CD8-positive, alpha-beta memory T cell (primary cell): ENCODE results near the gene SYPL1. TPM values are rescaled to one million over a fixed set of nuclear protein-coding genes. Genes with fewer than 3 reads are reported as not detected.

Source experiments
- CTCF ChIA-PET: fragments of 350-600 bp; sonication (Branson Sonifier 250); formaldehyde crosslinking; loops from one replicate; lab custom pipeline; 2021; ENCODE audit warnings: antibody characterized with exemption; lab: Charles Lee
- POLR2A ChIA-PET: fragments of 350-600 bp; sonication (Branson Sonifier 250); formaldehyde crosslinking; loops from one replicate; lab custom pipeline; 2021; ENCODE audit warnings: antibody characterized with exemption; lab: Charles Lee
- DNase-seq, 5 donors: peaks; one replicate each; pipeline versions ENCODE4 v3.0.0 to v3.0.0-alpha.2; 2020 to 2022; ENCODE audit warnings: mixed read lengths in 1 of 5
- H3K27ac ChIP-seq: one replicate; pipeline ENCODE4 v1.7.0; 2013; ENCODE audit warnings: low read depth, mild to moderate bottlenecking, low read length, moderate library complexity
- H3K27me3 ChIP-seq: 2 replicates; pipeline ENCODE4 v1.7.0; 2013; ENCODE audit warnings: low read length, mild to moderate bottlenecking; ENCODE audit not compliant: insufficient read depth, poor library complexity, severe bottlenecking
- H3K36me3 ChIP-seq: 2 replicates; pipeline ENCODE4 v1.7.0; 2013; ENCODE audit warnings: mild to moderate bottlenecking, low read length, moderate library complexity; ENCODE audit not compliant: insufficient read depth
- H3K4me1 ChIP-seq: 2 replicates; pipeline ENCODE4 v1.7.0; 2013; ENCODE audit warnings: mild to moderate bottlenecking, low read length, moderate library complexity; ENCODE audit not compliant: insufficient read depth
- H3K4me3 ChIP-seq: 2 replicates; pipeline ENCODE4 v1.7.0; 2013; ENCODE audit warnings: mild to moderate bottlenecking, low read length
- H3K9me3 ChIP-seq: 2 replicates; pipeline ENCODE4 v1.7.0; 2013; ENCODE audit warnings: mild to moderate bottlenecking, low read length
- H3K27ac Mint-ChIP-seq, 8 donors: one replicate each; pipeline ENCODE4 v1.8.0; 2020 to 2021; ENCODE audit warnings: mixed read lengths in 8 of 8, mild to moderate bottlenecking in 6 of 8, inconsistent platforms in 3 of 8, moderate library complexity in 3 of 8
- H3K27me3 Mint-ChIP-seq, 2 donors: one replicate each; pipeline ENCODE4 v1.8.0; 2020 to 2021; ENCODE audit warnings: mixed read lengths in 2 of 2, mild to moderate bottlenecking in 1 of 2, moderate library complexity in 1 of 2
- H3K36me3 Mint-ChIP-seq, 3 donors: one replicate each; pipeline ENCODE4 v1.8.0; 2020 to 2021; ENCODE audit warnings: mixed read lengths in 3 of 3, inconsistent platforms in 1 of 3, mild to moderate bottlenecking in 1 of 3
- H3K4me1 Mint-ChIP-seq, 3 donors: one replicate each; pipeline ENCODE4 v1.8.0; 2020 to 2021; ENCODE audit warnings: mixed read lengths in 3 of 3, inconsistent platforms in 1 of 3, mild to moderate bottlenecking in 1 of 3
- H3K4me3 Mint-ChIP-seq, 7 donors: one replicate each; pipeline ENCODE4 v1.8.0; 2020 to 2021; ENCODE audit warnings: mixed read lengths in 7 of 7, mild to moderate bottlenecking in 6 of 7, moderate library complexity in 4 of 7, inconsistent platforms in 2 of 7
- H3K9me3 Mint-ChIP-seq, 5 donors: one replicate each; pipeline ENCODE4 v1.8.0; 2020 to 2022; ENCODE audit warnings: mixed read lengths in 5 of 5, mild to moderate bottlenecking in 3 of 5, moderate library complexity in 2 of 5, inconsistent platforms in 1 of 5
- polyA plus RNA-seq: library from polyadenylated mRNA; unstranded; fragments of 300-500 nt; fragmentation: Illumina TruSeq; gene quantifications from one replicate; pipeline ENCODE4 v1.2.3, GENCODE V29; 2021
- total RNA-seq, 2 experiments: library from RNA; stranded (reverse); gene quantifications; one replicate each; pipeline ENCODE4 v1.2.3, GENCODE V29; 2021

Gene SYPL1
- total and polyA plus RNA-seq, 3 experiments from 2014 or later: 33.1 to 63.0 (median 33.7) TPM

GRCh38 chr7:106074257-106074656 lies 37.9 kb downstream of the SYPL1 start:
- Mint-ChIP-seq H3K27ac (peak overlapping the region in 1 of 8 donors; percentile 90), H3K4me1 (peaks cover 38 to 56% (median 46%) of the 10 kb centered on the region in 3 donors)
- H3K4me1 ChIP-seq: peaks cover 38% of the 10 kb centered on the region

GRCh38 chr7:106073701-106074100 lies 38.4 kb downstream of the SYPL1 start:
- CTCF ChIA-PET: interaction anchor here (1.3 to 3.3 kb wide), 3 partner anchors 9 to 81 kb away, joined by 3 to 9 read pairs (median 7); no protein-coding TSS in a partner anchor
- H3K4me3 ChIP-seq: no peak overlapping the region
- no peak overlapping the region for H3K27ac ChIP-seq
- H3K27me3 ChIP-seq: no peaks in the 10 kb centered on the region
- POLR2A ChIA-PET: no interaction called here
- H3K4me1 ChIP-seq: peaks cover 38% of the 10 kb centered on the region
- Mint-ChIP-seq H3K27ac (peak overlapping the region in 5 of 8 donors; percentile 44 to 92 (median 66)), H3K27me3 (no peaks in the 10 kb centered on the region), H3K4me3 (no peak overlapping the region), H3K4me1 (peaks cover 38 to 56% (median 46%) of the 10 kb centered on the region in 3 donors), H3K9me3 (no peaks in the 10 kb centered on the region), H3K36me3 (no peaks in the 10 kb centered on the region)
- no peak for DNase-seq
- no peaks in the 10 kb centered on the region for H3K9me3 ChIP-seq
- H3K36me3 ChIP-seq: no peaks in the 10 kb centered on the region

More at GRCh38 chr7:106074257-106074656, 37.9 kb downstream of the SYPL1 start:
- H3K9me3 ChIP-seq: no peaks in the 10 kb centered on the region
- Mint-ChIP-seq H3K27me3 (no peaks in the 10 kb centered on the region), H3K9me3 (no peaks in the 10 kb centered on the region), H3K36me3 (no peaks in the 10 kb centered on the region), H3K4me3 (no peak overlapping the region)
- ChIA-PET CTCF (interaction anchor here (1.3 to 3.3 kb wide), 3 partner anchors 10 to 80 kb away, joined by 3 to 9 read pairs (median 7); no protein-coding TSS in a partner anchor), POLR2A (interaction anchor here (1.6 kb wide), 1 partner anchor 38 kb away, joined by 5 read pairs; the partner anchor contains the start of gene SYPL1)
- H3K27me3 ChIP-seq: no peaks in the 10 kb centered on the region
- DNase-seq: no peak
- H3K27ac ChIP-seq: no peak overlapping the region
- H3K4me3 ChIP-seq: no peak overlapping the region
- no peaks in the 10 kb centered on the region for H3K36me3 ChIP-seq

GRCh38 chr7:106072715-106073091 lies 39.4 kb downstream of the SYPL1 start:
- Histone ChIP-seq H3K27me3 (no peaks in the 10 kb centered on the region), H3K4me1 (peaks cover 38% of the 10 kb centered on the region), H3K27ac (peak overlapping the region; percentile 10), H3K9me3 (no peaks in the 10 kb centered on the region), H3K4me3 (no peak overlapping the region), H3K36me3 (no peaks in the 10 kb centered on the region)
- CTCF ChIA-PET: interaction anchor here (1.0 to 2.6 kb wide), 4 partner anchors 15 to 81 kb away, joined by 3 to 20 read pairs (median 5); no protein-coding TSS in a partner anchor
- Mint-ChIP-seq H3K27ac (peak overlapping the region in 7 of 8 donors; percentile 36 to 97 (median 88)), H3K4me1 (peaks cover 41 to 56% (median 46%) of the 10 kb centered on the region in 3 donors), H3K4me3 (no peak overlapping the region), H3K27me3 (no peaks in the 10 kb centered on the region), H3K9me3 (no peaks in the 10 kb centered on the region), H3K36me3 (no peaks in the 10 kb centered on the region)
- POLR2A ChIA-PET: interaction anchor here (2.2 kb wide), 1 partner anchor 40 kb away, joined by 28 read pairs; the partner anchor contains the start of gene SYPL1
- no peak for DNase-seq

- Mint-ChIP-seq H3K27ac (peak overlapping the region; percentile 83 to 97 (median 90)), H3K4me1 (peaks cover 38 to 53% (median 41%) of the 10 kb centered on the region in 3 donors), H3K27me3 (no peaks in the 10 kb centered on the region), H3K4me3 (peak overlapping the region in 6 of 7 donors; percentile 80 to 83 (median 81)), H3K36me3 (no peaks in the 10 kb centered on the region), H3K9me3 (no peaks in the 10 kb centered on the region)
- no peaks in the 10 kb centered on the region for H3K36me3 ChIP-seq
- H3K4me3 ChIP-seq: peak overlapping the region; percentile 37
- POLR2A ChIA-PET: interaction anchor here (1.0 to 2.2 kb wide), 5 partner anchors 11 to 40 kb away, joined by 3 to 28 read pairs (median 4); partner anchors contain the start of gene SYPL1
- DNase-seq: no peak
- CTCF ChIA-PET: interaction anchor here (0.8 to 2.5 kb wide), 8 partner anchors 10 to 105 kb away, joined by 3 to 20 read pairs (median 3); no protein-coding TSS in a partner anchor
- H3K27me3 ChIP-seq: no peaks in the 10 kb centered on the region
- peak overlapping the region; percentile 52 for H3K27ac ChIP-seq
- no peaks in the 10 kb centered on the region for H3K9me3 ChIP-seq
- H3K4me1 ChIP-seq: peaks cover 38% of the 10 kb centered on the region
Measured at GRCh38 chr7:106071999-106072714, 40.0 kb downstream of the SYPL1 start.

- H3K4me3 ChIP-seq: peak overlapping the region; percentile 53
- peak overlapping the region; percentile 35 to 83 (median 81) for H3K4me3 Mint-ChIP-seq
- no peaks in the 10 kb centered on the region for H3K27me3 ChIP-seq
- no peaks in the 10 kb centered on the region for H3K27me3 Mint-ChIP-seq
- H3K36me3 Mint-ChIP-seq: no peaks in the 10 kb centered on the region
- H3K4me1 Mint-ChIP-seq: peaks cover 38 to 46% (median 38%) of the 10 kb centered on the region in 3 donors
- peak overlapping the region; percentile 83 to 97 (median 90) for H3K27ac Mint-ChIP-seq
- DNase-seq: peak in 3 of 5 donors; percentile 7 to 73 (median 61)
- H3K36me3 ChIP-seq: no peaks in the 10 kb centered on the region
- peaks cover 38% of the 10 kb centered on the region for H3K4me1 ChIP-seq
- H3K9me3 Mint-ChIP-seq: no peaks in the 10 kb centered on the region
- ChIA-PET POLR2A (interaction anchor here (0.6 to 2.2 kb wide), 6 partner anchors 11 to 64 kb away, joined by 3 to 28 read pairs (median 4); partner anchors contain the start of gene SYPL1), CTCF (interaction anchor here (0.8 to 2.5 kb wide), 8 partner anchors 11 to 105 kb away, joined by 3 to 20 read pairs (median 3); no protein-coding TSS in a partner anchor)
- no peaks in the 10 kb centered on the region for H3K9me3 ChIP-seq
- peak overlapping the region; percentile 52 for H3K27ac ChIP-seq
Measured at GRCh38 chr7:106071356-106071998, 40.6 kb downstream of the SYPL1 start.

- H3K27ac Mint-ChIP-seq: peak overlapping the region; percentile 83 to 97 (median 90)
- no peak for DNase-seq
- POLR2A ChIA-PET: interaction anchor here (1.2 to 2.2 kb wide), 4 partner anchors 12 to 42 kb away, joined by 3 to 28 read pairs (median 4); partner anchors contain the start of gene SYPL1
- Histone ChIP-seq H3K27ac (peak overlapping the region; percentile 52), H3K4me3 (peak overlapping the region; percentile 53), H3K9me3 (no peaks in the 10 kb centered on the region), H3K36me3 (no peaks in the 10 kb centered on the region), H3K4me1 (peaks cover 38% of the 10 kb centered on the region), H3K27me3 (no peaks in the 10 kb centered on the region)
- no peaks in the 10 kb centered on the region for H3K27me3 Mint-ChIP-seq
- H3K36me3 Mint-ChIP-seq: no peaks in the 10 kb centered on the region
- H3K9me3 Mint-ChIP-seq: no peaks in the 10 kb centered on the region
- peak overlapping the region in 6 of 7 donors; percentile 80 to 83 (median 81) for H3K4me3 Mint-ChIP-seq
- CTCF ChIA-PET: interaction anchor here (1.2 to 2.5 kb wide), 4 partner anchors 12 to 83 kb away, joined by 3 to 20 read pairs (median 12); no protein-coding TSS in a partner anchor
- peaks cover 38 to 46% (median 38%) of the 10 kb centered on the region in 3 donors for H3K4me1 Mint-ChIP-seq
Measured at GRCh38 chr7:106070567-106071254, 41.4 kb downstream of the SYPL1 start.

GRCh38 chr7:106070201-106070551 lies 41.9 kb downstream of the SYPL1 start:
- Histone ChIP-seq H3K9me3 (no peaks in the 10 kb centered on the region), H3K27me3 (no peaks in the 10 kb centered on the region), H3K4me3 (peak overlapping the region; percentile 4), H3K36me3 (no peaks in the 10 kb centered on the region), H3K4me1 (peaks cover 38% of the 10 kb centered on the region), H3K27ac (no peak overlapping the region)
- no peak for DNase-seq
- H3K9me3 Mint-ChIP-seq: no peaks in the 10 kb centered on the region
- CTCF ChIA-PET: interaction anchor here (2.4 to 2.5 kb wide), 2 partner anchors 13 to 28 kb away, joined by 7 to 16 read pairs; no protein-coding TSS in a partner anchor
- peak overlapping the region in 2 of 8 donors; percentile 78 to 83 for H3K27ac Mint-ChIP-seq
- H3K36me3 Mint-ChIP-seq: no peaks in the 10 kb centered on the region
- no peaks in the 10 kb centered on the region for H3K27me3 Mint-ChIP-seq
- no peak overlapping the region for H3K4me3 Mint-ChIP-seq
- peaks cover 38 to 46% (median 38%) of the 10 kb centered on the region in 3 donors for H3K4me1 Mint-ChIP-seq
- POLR2A ChIA-PET: interaction anchor here (0.8 kb wide), 1 partner anchor 42 kb away, joined by 3 read pairs; the partner anchor contains the start of gene SYPL1
